ENCODE measurements around the gene IL5.
"Not testable (repeated sequence)": the region's sequence is repeated elsewhere in the genome, so short reads cannot be mapped to it uniquely, and the experiment has no call there.

DNA sequence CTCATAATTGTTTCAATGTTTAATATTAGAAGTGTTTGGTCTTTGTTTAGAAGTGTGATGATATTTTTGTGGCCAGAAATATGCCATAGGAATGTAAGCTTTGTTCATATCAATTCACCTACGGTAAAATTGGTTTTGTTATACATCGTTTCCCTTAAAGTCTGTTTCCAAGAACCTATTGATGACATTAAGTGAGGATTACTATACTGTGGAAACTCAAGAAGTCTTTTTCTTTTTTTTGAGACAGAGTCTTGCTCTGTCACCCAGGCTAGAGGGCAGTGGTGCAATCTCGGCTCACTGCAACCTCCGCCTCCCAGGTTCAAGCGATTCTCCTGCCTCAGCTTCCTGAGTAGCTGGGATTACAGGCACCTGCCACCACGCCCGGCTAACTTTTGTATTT, 5.5 kb upstream of the IL5 start:
- TF ChIP-seq POLR2AphosphoS5, EP300, POLR2A (IDR thresholded peaks at IDR 0.05): not testable (repeated sequence)
- TF ChIP-seq, protein P1, sequence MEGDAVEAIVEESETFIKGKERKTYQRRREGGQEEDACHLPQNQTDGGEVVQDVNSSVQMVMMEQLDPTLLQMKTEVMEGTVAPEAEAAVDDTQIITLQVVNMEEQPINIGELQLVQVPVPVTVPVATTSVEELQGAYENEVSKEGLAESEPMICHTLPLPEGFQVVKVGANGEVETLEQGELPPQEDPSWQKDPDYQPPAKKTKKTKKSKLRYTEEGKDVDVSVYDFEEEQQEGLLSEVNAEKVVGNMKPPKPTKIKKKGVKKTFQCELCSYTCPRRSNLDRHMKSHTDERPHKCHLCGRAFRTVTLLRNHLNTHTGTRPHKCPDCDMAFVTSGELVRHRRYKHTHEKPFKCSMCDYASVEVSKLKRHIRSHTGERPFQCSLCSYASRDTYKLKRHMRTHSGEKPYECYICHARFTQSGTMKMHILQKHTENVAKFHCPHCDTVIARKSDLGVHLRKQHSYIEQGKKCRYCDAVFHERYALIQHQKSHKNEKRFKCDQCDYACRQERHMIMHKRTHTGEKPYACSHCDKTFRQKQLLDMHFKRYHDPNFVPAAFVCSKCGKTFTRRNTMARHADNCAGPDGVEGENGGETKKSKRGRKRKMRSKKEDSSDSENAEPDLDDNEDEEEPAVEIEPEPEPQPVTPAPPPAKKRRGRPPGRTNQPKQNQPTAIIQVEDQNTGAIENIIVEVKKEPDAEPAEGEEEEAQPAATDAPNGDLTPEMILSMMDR (IDR thresholded peaks at IDR 0.05) = not testable (repeated sequence)

Data from upper lobe of left lung (tissue), 4 donors.